CD4-positive, alpha-beta T cell (primary cell): ENCODE data around the gene NRXN3. TPM values are rescaled to one million over a fixed set of nuclear protein-coding genes. Genes with fewer than 3 reads are reported as not detected.

Experiments
- ATAC-seq: fragments of 200-7000 bp; cut with Tn5 transposase; one replicate; pipeline ENCODE4 v1.10.0; 2022; ENCODE audit warnings: mild to moderate bottlenecking; ENCODE audit not compliant: poor library complexity
- CTCF ChIA-PET: fragments of 350-600 bp; sonication (Branson Sonifier 250); formaldehyde crosslinking; loops from one replicate; lab custom pipeline; 2021; ENCODE audit warnings: antibody characterized with exemption, inconsistent platforms; lab: Charles Lee
- POLR2A ChIA-PET: fragments of 350-600 bp; sonication (Branson Sonifier 250); formaldehyde crosslinking; loops from one replicate; lab custom pipeline; 2021; ENCODE audit warnings: antibody characterized with exemption, inconsistent platforms; lab: Charles Lee
- DNase-seq, 14 experiments: peaks; one replicate each; pipeline ENCODE4 v3.0.0-alpha.2; 2013 to 2020; ENCODE audit warnings: mixed read lengths in 2 of 14
- H3K27ac ChIP-seq, 2 donors: one replicate each; pipeline versions ENCODE4 v1.5.1 to v1.7.0; 2013; ENCODE audit warnings: low read length in 2 of 2, low read depth in 1 of 2, mild to moderate bottlenecking in 1 of 2
- H3K27me3 ChIP-seq, 2 experiments: 1 replicate in 1 of 2; 2 replicates in 1 of 2; pipeline versions ENCODE4 v1.6.1 to v1.7.0; 2013; ENCODE audit warnings: low read length in 2 of 2, control low read depth in 1 of 2, mild to moderate bottlenecking in 1 of 2, moderate library complexity in 1 of 2; ENCODE audit not compliant: insufficient read depth in 2 of 2, control insufficient read depth in 1 of 2
- H3K36me3 ChIP-seq: one replicate; pipeline ENCODE4 v1.6.1; 2013; ENCODE audit warnings: low read length, control low read depth; ENCODE audit not compliant: insufficient read depth
- H3K4me1 ChIP-seq: one replicate; pipeline ENCODE4 v1.6.1; 2013; ENCODE audit warnings: low read length, control low read depth; ENCODE audit not compliant: insufficient read depth
- H3K4me3 ChIP-seq: one replicate; pipeline ENCODE4 v1.5.1; 2013; ENCODE audit warnings: mild to moderate bottlenecking, low read length, moderate library complexity
- H3K9me3 ChIP-seq, 2 experiments: 1 replicate in 1 of 2; 2 replicates in 1 of 2; pipeline versions ENCODE4 v1.6.1 to v1.7.0; 2013; ENCODE audit warnings: low read length in 2 of 2, mild to moderate bottlenecking in 2 of 2, control low read depth in 1 of 2, moderate library complexity in 1 of 2; ENCODE audit not compliant: control insufficient read depth in 1 of 2, insufficient read depth in 1 of 2
- H3K27ac Mint-ChIP-seq: one replicate; pipeline ENCODE4 v1.8.0; 2020; ENCODE audit warnings: mixed read lengths
- H3K27me3 Mint-ChIP-seq: one replicate; pipeline ENCODE4 v1.8.0; 2021; ENCODE audit warnings: mixed read lengths
- H3K36me3 Mint-ChIP-seq: one replicate; pipeline ENCODE4 v1.8.0; 2021; ENCODE audit warnings: low read depth, mixed read lengths
- H3K4me1 Mint-ChIP-seq: one replicate; pipeline ENCODE4 v1.8.0; 2021; ENCODE audit warnings: low read depth, mixed read lengths
- H3K4me3 Mint-ChIP-seq: one replicate; pipeline ENCODE4 v1.8.0; 2020; ENCODE audit warnings: mild to moderate bottlenecking, mixed read lengths
- H3K9me3 Mint-ChIP-seq: one replicate; pipeline ENCODE4 v1.8.0; 2020; ENCODE audit warnings: mixed read lengths
- CTCF ChIP-seq: fragments of 200-600 bp; IDR thresholded peaks from one replicate; pipeline ENCODE4 v1.8.0; 2022; ENCODE audit warnings: antibody characterized with exemption, mild to moderate bottlenecking
- intact Hi-C, 2 experiments: fragments of 100-400 bp; cut with DNase I in 1 of 2; cut with micrococcal nuclease in 1 of 2; formaldehyde crosslinking; loops; one replicate each; pipeline versions ENCODE4 v1.15.1 to v1.9.0; 2023 to 2025; cut with DNase I, micrococcal nuclease
- total RNA-seq, 174 experiments: library from RNA in 2 of 174; stranded (reverse) in 2 of 174; gene quantifications; one replicate each; pipeline ENCODE4 v1.2.3 and lab custom pipeline; 2021 to 2026

NRXN3 gene
- total RNA-seq, 2 experiments from 2014 or later = not detected

GRCh38 chr14:78401866-78402265, 231.7 kb downstream of the NRXN3 start:
- H3K4me3 ChIP-seq = no peak overlapping the region
- no peak overlapping the region for H3K4me3 Mint-ChIP-seq
- no peak for DNase-seq
- no peaks in the 10 kb centered on the region for H3K4me1 Mint-ChIP-seq
- no peak overlapping the region for H3K27ac Mint-ChIP-seq
- POLR2A ChIA-PET = no interaction called here
- CTCF ChIA-PET = no interaction called here
- H3K36me3 ChIP-seq = no peaks in the 10 kb centered on the region
- no peak for ATAC-seq
- no peaks in the 10 kb centered on the region for H3K36me3 Mint-ChIP-seq
- no peaks in the 10 kb centered on the region for H3K9me3 ChIP-seq
- peaks cover 28% of the 10 kb centered on the region for H3K27me3 Mint-ChIP-seq
- no peak for TF ChIP-seq CTCF
- peaks cover 0 to 4% of the 10 kb centered on the region in 2 experiments for H3K27me3 ChIP-seq
- peaks cover 2% of the 10 kb centered on the region for H3K9me3 Mint-ChIP-seq
- no peak overlapping the region for H3K27ac ChIP-seq
- intact Hi-C loops = no loop called here
- no peaks in the 10 kb centered on the region for H3K4me1 ChIP-seq

GRCh38 chr14:78403278-78403815, 233.2 kb downstream of the NRXN3 start:
- no peak for ATAC-seq

GRCh38 chr14:78405079-78405856, 235.1 kb downstream of the NRXN3 start:
- DNase-seq = no peak
- H3K27me3 Mint-ChIP-seq = peaks cover 27% of the 10 kb centered on the region
- no peak overlapping the region for H3K27ac ChIP-seq
- no peaks in the 10 kb centered on the region for H3K9me3 ChIP-seq
- H3K9me3 Mint-ChIP-seq = peaks cover 3% of the 10 kb centered on the region
- no peaks in the 10 kb centered on the region for H3K36me3 Mint-ChIP-seq
- H3K4me1 Mint-ChIP-seq = no peaks in the 10 kb centered on the region
- ATAC-seq = no peak
- no peak overlapping the region for H3K4me3 Mint-ChIP-seq
- POLR2A ChIA-PET = no interaction called here
- CTCF ChIA-PET = no interaction called here
- H3K36me3 ChIP-seq = no peaks in the 10 kb centered on the region
- H3K27ac Mint-ChIP-seq = no peak overlapping the region
- H3K4me1 ChIP-seq = no peaks in the 10 kb centered on the region
- H3K4me3 ChIP-seq = no peak overlapping the region
- intact Hi-C loops = no loop called here
- H3K27me3 ChIP-seq = peaks cover 0 to 4% of the 10 kb centered on the region in 2 experiments
- no peak for TF ChIP-seq CTCF

More at GRCh38 chr14:78403278-78403815, 233.2 kb downstream of the NRXN3 start:
- no peak for TF ChIP-seq CTCF
- Histone ChIP-seq H3K27ac (no peak overlapping the region), H3K4me3 (no peak overlapping the region), H3K9me3 (no peaks in the 10 kb centered on the region), H3K4me1 (no peaks in the 10 kb centered on the region), H3K27me3 (peaks cover 0 to 4% of the 10 kb centered on the region in 2 experiments), H3K36me3 (no peaks in the 10 kb centered on the region)
- Mint-ChIP-seq H3K9me3 (peaks cover 4% of the 10 kb centered on the region), H3K27me3 (peaks cover 33% of the 10 kb centered on the region), H3K4me1 (no peaks in the 10 kb centered on the region), H3K27ac (no peak overlapping the region), H3K36me3 (no peaks in the 10 kb centered on the region), H3K4me3 (no peak overlapping the region)
- intact Hi-C loops = no loop called here
- no peak for DNase-seq
- CTCF ChIA-PET = no interaction called here
- POLR2A ChIA-PET = no interaction called here
